OCI-LY7 (cell line): ENCODE measurements around the gene FAM78B. TPM values are rescaled to one million over a fixed set of nuclear protein-coding genes. Genes with fewer than 3 reads are reported as not detected.

Source experiments
- BruUV-seq: library from RNA; stranded (reverse); fragments of 400-500 nt; replicated peaks from 2 replicates; lab custom pipeline; 2021; lab: Mats Ljungman, UMichigan
- CTCF ChIA-PET: fragments of 300-600 bp; sonication (Branson Sonifier 250); formaldehyde crosslinking; loops from one replicate; lab custom pipeline; 2022; ENCODE audit warnings: antibody characterized with exemption; ENCODE audit not compliant: unreplicated experiment; lab: Charles Lee
- POLR2A ChIA-PET: fragments of 300-600 bp; sonication (Branson Sonifier 250); formaldehyde crosslinking; loops from one replicate; lab custom pipeline; 2022; ENCODE audit warnings: antibody characterized with exemption; lab: Charles Lee
- DNase-seq: peaks from one replicate; pipeline ENCODE4 v3.0.0-alpha.2; 2015; ENCODE audit warnings: low spot score
- H2AFZ ChIP-seq: fragments of 200-600 bp; sonication (generic), shearing (Covaris generic); 2 replicates; pipeline ENCODE4 v1.6.1; 2014; ENCODE audit warnings: mild to moderate bottlenecking, antibody characterized with exemption, low read length, moderate library complexity
- H3K27ac ChIP-seq: fragments of 200-600 bp; sonication (generic); 2 replicates; pipeline ENCODE4 v1.5.1; 2014; ENCODE audit warnings: mixed run types, low read depth, mild to moderate bottlenecking, moderate library complexity, low read length, inconsistent platforms; ENCODE audit not compliant: poor library complexity, severe bottlenecking
- H3K36me3 ChIP-seq: fragments of 200-600 bp; sonication (generic); 2 replicates; pipeline ENCODE4 v1.6.1; 2014; ENCODE audit warnings: mild to moderate bottlenecking, antibody characterized with exemption, low read length, moderate library complexity, mixed read lengths; ENCODE audit not compliant: insufficient read depth
- H3K4me1 ChIP-seq: fragments of 200-600 bp; sonication (generic); 2 replicates; pipeline ENCODE4 v1.5.1; 2014; ENCODE audit warnings: mild to moderate bottlenecking, low read length; ENCODE audit not compliant: insufficient read depth, poor library complexity, severe bottlenecking
- H3K4me2 ChIP-seq: fragments of 200-600 bp; sonication (generic); 2 replicates; pipeline ENCODE4 v1.6.1; 2014; ENCODE audit warnings: mild to moderate bottlenecking, low read length
- H3K4me3 ChIP-seq: fragments of 200-600 bp; sonication (generic); 2 replicates; pipeline ENCODE4 v1.5.1; 2014; ENCODE audit warnings: mild to moderate bottlenecking, low read depth, low read length; ENCODE audit not compliant: poor library complexity, severe bottlenecking
- H3K79me2 ChIP-seq: fragments of 200-600 bp; sonication (generic); 2 replicates; pipeline ENCODE4 v1.6.1; 2016; ENCODE audit warnings: low read depth, mild to moderate bottlenecking, low read length, moderate library complexity, mixed read lengths; ENCODE audit not compliant: insufficient read depth
- H3K9me2 ChIP-seq: fragments of 200-600 bp; sonication (generic); 2 replicates; pipeline ENCODE4 v1.6.1; 2016; ENCODE audit warnings: mild to moderate bottlenecking, low read length, mixed read lengths; ENCODE audit not compliant: insufficient read depth
- H3K9me3 ChIP-seq: fragments of 200-600 bp; sonication (generic); 2 replicates; pipeline ENCODE4 v1.6.1; 2014; ENCODE audit warnings: mild to moderate bottlenecking, mixed run types, low read length, mixed read lengths
- H4K20me1 ChIP-seq: fragments of 200-600 bp; sonication (generic); 2 replicates; pipeline ENCODE4 v1.6.1; 2014; ENCODE audit warnings: mild to moderate bottlenecking, antibody characterized with exemption, low read length, moderate library complexity, mixed read lengths; ENCODE audit not compliant: insufficient read depth
- EZH2phosphoT487 ChIP-seq: fragments of 200-600 bp; sonication (generic); IDR thresholded peaks from 2 replicates; pipeline ENCODE4 v1.6.1; 2018; ENCODE audit warnings: low read depth, borderline replicate concordance, mild to moderate bottlenecking, mixed run types, antibody characterized with exemption, low read length, moderate library complexity, mixed read lengths
- intact Hi-C: fragments of 100-400 bp; cut with micrococcal nuclease; formaldehyde crosslinking; loops from one replicate; pipeline ENCODE4 v1.10.0; 2022; ENCODE audit not compliant: unreplicated experiment
- total RNA-seq, 2 experiments: library from RNA; depleted of rRNA in 1 of 2; stranded (reverse); fragments of >200 nt in 1 of 2; shearing (Covaris generic) in 1 of 2; gene quantifications; 2 replicates each; pipeline ENCODE4 v1.2.3, GENCODE V29; 2014 to 2022
- TF ChIP-seq, protein P1 (sequence below): fragments of 200-600 bp; sonication (generic); conservative IDR thresholded peaks from 2 replicates; pipeline ENCODE4 v1.5.1; 2014; ENCODE audit warnings: mild to moderate bottlenecking, antibody characterized with exemption, low read length, moderate library complexity, mixed read lengths

Gene FAM78B
- total RNA-seq, 2 experiments from 2014 or later: not detected

DNA sequence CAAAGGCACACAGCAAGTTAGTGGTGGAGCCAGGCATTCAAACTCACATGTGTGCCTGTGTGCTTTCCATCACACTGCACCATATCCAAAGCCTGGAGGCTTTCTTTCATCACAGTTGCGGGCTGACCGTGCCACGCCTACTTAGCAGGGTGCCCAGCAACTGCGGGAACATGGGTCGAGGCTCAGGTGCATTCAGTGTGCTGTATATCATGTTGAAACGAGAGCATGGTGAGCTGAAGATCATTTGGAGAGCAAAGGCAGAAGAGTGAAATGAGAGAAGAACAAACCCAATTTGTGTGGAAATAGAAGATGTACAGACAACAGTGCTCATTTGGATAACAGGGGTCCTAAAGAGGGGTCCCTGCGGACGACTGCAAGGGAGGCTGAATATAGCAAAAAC, 46.5 kb downstream of the FAM78B start:
- DNase-seq: no peak
- POLR2A ChIA-PET: no interaction called here
- CTCF ChIA-PET: no interaction called here
- no peak overlapping the region for H2AFZ ChIP-seq
- TF ChIP-seq, protein P1, sequence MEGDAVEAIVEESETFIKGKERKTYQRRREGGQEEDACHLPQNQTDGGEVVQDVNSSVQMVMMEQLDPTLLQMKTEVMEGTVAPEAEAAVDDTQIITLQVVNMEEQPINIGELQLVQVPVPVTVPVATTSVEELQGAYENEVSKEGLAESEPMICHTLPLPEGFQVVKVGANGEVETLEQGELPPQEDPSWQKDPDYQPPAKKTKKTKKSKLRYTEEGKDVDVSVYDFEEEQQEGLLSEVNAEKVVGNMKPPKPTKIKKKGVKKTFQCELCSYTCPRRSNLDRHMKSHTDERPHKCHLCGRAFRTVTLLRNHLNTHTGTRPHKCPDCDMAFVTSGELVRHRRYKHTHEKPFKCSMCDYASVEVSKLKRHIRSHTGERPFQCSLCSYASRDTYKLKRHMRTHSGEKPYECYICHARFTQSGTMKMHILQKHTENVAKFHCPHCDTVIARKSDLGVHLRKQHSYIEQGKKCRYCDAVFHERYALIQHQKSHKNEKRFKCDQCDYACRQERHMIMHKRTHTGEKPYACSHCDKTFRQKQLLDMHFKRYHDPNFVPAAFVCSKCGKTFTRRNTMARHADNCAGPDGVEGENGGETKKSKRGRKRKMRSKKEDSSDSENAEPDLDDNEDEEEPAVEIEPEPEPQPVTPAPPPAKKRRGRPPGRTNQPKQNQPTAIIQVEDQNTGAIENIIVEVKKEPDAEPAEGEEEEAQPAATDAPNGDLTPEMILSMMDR: no peak
- TF ChIP-seq EZH2phosphoT487: no peak
- H3K9me2 ChIP-seq: no peaks in the 10 kb centered on the region
- no peaks in the 10 kb centered on the region for H4K20me1 ChIP-seq
- no peaks in the 10 kb centered on the region for H3K9me3 ChIP-seq
- H3K4me2 ChIP-seq: no peak overlapping the region
- no peaks in the 10 kb centered on the region for H3K4me1 ChIP-seq
- H3K4me3 ChIP-seq: no peak overlapping the region
- intact Hi-C loops: no loop called here
- H3K36me3 ChIP-seq: no peaks in the 10 kb centered on the region
- BruUV-seq: no TSS peak
- H3K27ac ChIP-seq: no peak overlapping the region
- no peaks in the 10 kb centered on the region for H3K79me2 ChIP-seq

DNA sequence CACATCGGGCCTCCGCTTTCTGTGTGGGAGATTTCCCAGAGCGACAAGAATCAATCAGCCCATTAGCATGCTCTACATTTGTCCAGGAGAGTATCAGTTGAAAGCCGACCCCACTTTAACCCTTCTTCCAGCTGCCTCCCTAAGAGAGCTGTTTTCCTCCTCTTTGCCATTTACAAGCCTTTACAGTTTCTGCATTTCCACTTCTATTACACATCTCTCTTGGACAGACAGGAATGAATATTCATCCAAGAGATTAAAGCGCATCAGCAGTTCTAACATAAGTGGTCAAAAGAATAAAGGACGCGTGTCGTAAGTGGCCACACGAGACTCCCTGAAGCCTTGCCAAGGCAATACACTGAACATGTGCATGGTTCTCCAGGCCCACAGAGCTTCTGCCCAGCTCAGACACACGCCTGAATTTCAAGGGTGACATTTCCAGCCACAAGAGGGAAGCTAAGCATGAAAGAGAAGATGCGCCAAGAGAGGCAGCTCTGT, 47.3 kb downstream of the FAM78B start:
- TF ChIP-seq, protein P1: no peak
- no peak for TF ChIP-seq EZH2phosphoT487
- no peaks in the 10 kb centered on the region for H3K79me2 ChIP-seq
- no peak overlapping the region for H3K4me2 ChIP-seq
- H3K9me3 ChIP-seq: no peaks in the 10 kb centered on the region
- no peak overlapping the region for H3K4me3 ChIP-seq
- intact Hi-C loops: no loop called here
- no peak overlapping the region for H2AFZ ChIP-seq
- H3K27ac ChIP-seq: no peak overlapping the region
- CTCF ChIA-PET: no interaction called here
- no peaks in the 10 kb centered on the region for H3K4me1 ChIP-seq
- H3K36me3 ChIP-seq: no peaks in the 10 kb centered on the region
- no TSS peak for BruUV-seq
- POLR2A ChIA-PET: no interaction called here
- H3K9me2 ChIP-seq: no peaks in the 10 kb centered on the region
- no peak for DNase-seq
- no peaks in the 10 kb centered on the region for H4K20me1 ChIP-seq

DNA sequence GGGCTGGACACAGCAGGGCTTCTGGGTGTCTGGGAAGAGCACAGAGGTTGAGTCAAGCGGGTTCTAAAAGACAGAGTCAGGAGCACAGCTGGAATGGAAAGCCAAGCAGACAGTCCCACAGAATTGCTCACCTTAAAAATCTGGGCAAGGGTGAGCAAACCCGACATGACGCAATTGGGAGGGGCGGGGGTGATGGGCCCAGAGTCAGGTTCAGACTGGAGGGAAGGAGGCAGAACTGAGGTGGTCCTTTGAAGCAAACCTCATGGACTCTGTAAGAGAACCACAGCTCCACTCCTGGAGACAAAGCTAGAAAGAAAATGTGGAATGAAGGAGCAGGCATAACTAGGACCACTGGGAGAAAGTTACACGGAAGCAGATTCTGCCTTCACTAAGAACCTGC, 49.0 kb downstream of the FAM78B start:
- no TSS peak for BruUV-seq
- Histone ChIP-seq H3K9me3 (no peaks in the 10 kb centered on the region), H2AFZ (no peak overlapping the region), H3K79me2 (no peaks in the 10 kb centered on the region), H3K4me3 (no peak overlapping the region), H3K4me2 (no peak overlapping the region), H3K27ac (no peak overlapping the region), H3K36me3 (no peaks in the 10 kb centered on the region), H4K20me1 (no peaks in the 10 kb centered on the region), H3K4me1 (no peaks in the 10 kb centered on the region), H3K9me2 (no peaks in the 10 kb centered on the region)
- POLR2A ChIA-PET: interaction anchor here (1.0 kb wide), 1 partner anchor 420 kb away, joined by 4 read pairs; the partner anchor contains the start of gene ALDH9A1
- CTCF ChIA-PET: no interaction called here
- no peak for TF ChIP-seq EZH2phosphoT487
- TF ChIP-seq, protein P1: no peak
- intact Hi-C loops: no loop called here
- no peak for DNase-seq
